Thyroid gland (tissue), 4 donors: Measurements from ENCODE around the gene SEMA3A.

Experiments used
- POLR2A ChIP-seq, 2 donors: fragments of 450-650 bp; IDR thresholded peaks; one replicate each; pipeline ENCODE4 v1.6.1; 2017; ENCODE audit warnings: antibody characterized with exemption in 2 of 2, mild to moderate bottlenecking in 2 of 2, moderate library complexity in 1 of 2
- TF ChIP-seq, protein P1 (sequence below), 6 experiments: fragments of 200-600 bp in 3 of 6; fragments of 450-650 bp in 3 of 6; sonication (generic) in 3 of 6; IDR thresholded peaks; one replicate each; pipeline ENCODE4 v1.5.1; 2016 to 2019; ENCODE audit warnings: antibody characterized with exemption in 6 of 6, mild to moderate bottlenecking in 2 of 6, inconsistent platforms in 1 of 6, moderate library complexity in 1 of 6

DNA sequence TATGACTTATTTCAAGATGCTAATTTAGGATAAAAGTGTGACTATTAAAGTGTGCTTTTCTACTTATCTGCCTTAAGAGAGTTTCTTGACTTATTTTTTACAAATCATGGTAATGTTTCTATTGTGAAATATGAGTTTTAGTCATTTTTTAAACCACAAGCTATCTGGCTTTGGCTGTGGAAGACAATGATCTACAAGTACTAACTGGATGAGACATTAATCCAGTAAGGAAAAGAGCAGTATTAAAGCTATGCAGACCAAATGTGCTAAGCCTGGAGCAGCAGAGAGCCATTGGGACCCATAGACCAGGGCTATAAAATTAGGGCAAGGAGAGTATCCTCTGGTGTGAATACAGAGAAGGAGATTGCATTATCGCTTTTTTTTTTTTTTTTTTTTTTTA lies 92.4 kb downstream of the SEMA3A start:
- TF ChIP-seq POLR2A (IDR thresholded peaks at IDR 0.05): no peak
- TF ChIP-seq, protein P1, sequence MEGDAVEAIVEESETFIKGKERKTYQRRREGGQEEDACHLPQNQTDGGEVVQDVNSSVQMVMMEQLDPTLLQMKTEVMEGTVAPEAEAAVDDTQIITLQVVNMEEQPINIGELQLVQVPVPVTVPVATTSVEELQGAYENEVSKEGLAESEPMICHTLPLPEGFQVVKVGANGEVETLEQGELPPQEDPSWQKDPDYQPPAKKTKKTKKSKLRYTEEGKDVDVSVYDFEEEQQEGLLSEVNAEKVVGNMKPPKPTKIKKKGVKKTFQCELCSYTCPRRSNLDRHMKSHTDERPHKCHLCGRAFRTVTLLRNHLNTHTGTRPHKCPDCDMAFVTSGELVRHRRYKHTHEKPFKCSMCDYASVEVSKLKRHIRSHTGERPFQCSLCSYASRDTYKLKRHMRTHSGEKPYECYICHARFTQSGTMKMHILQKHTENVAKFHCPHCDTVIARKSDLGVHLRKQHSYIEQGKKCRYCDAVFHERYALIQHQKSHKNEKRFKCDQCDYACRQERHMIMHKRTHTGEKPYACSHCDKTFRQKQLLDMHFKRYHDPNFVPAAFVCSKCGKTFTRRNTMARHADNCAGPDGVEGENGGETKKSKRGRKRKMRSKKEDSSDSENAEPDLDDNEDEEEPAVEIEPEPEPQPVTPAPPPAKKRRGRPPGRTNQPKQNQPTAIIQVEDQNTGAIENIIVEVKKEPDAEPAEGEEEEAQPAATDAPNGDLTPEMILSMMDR (IDR thresholded peaks at IDR 0.05): no peak
